Ishikawa (cell line): ENCODE results near the gene ENOX1.

Source experiments
- CEBPB ChIP-seq: IDR thresholded peaks from 2 replicates; pipeline ENCODE4 v1.6.1; 2012
- CREB1 ChIP-seq: IDR thresholded peaks from 2 replicates; pipeline ENCODE4 v1.6.1; 2012; ENCODE audit warnings: low read depth
- EGR1 ChIP-seq: IDR thresholded peaks from 2 replicates; pipeline ENCODE4 v1.6.1; 2012
- EP300 ChIP-seq: IDR thresholded peaks from 2 replicates; pipeline ENCODE4 v1.6.1; 2012; ENCODE audit warnings: borderline replicate concordance
- FOXM1 ChIP-seq: IDR thresholded peaks from 2 replicates; pipeline ENCODE4 v1.6.1; 2012; ENCODE audit warnings: low read depth, borderline replicate concordance
- NFIC ChIP-seq: IDR thresholded peaks from 2 replicates; pipeline ENCODE4 v1.6.1; 2012
- RAD21 ChIP-seq: IDR thresholded peaks from 2 replicates; pipeline ENCODE4 v1.6.1; 2012; ENCODE audit warnings: low read depth
- TAF1 ChIP-seq: IDR thresholded peaks from 2 replicates; pipeline ENCODE4 v1.6.1; 2012; ENCODE audit warnings: low read depth, mild to moderate bottlenecking
- TCF12 ChIP-seq: IDR thresholded peaks from 2 replicates; pipeline ENCODE4 v1.6.1; 2012; ENCODE audit warnings: low read depth
- TEAD4 ChIP-seq: IDR thresholded peaks from 2 replicates; pipeline ENCODE4 v1.6.1; 2012
- YY1 ChIP-seq: IDR thresholded peaks from 2 replicates; pipeline ENCODE4 v1.6.1; 2012; ENCODE audit warnings: low read depth
- ZBTB7A ChIP-seq: IDR thresholded peaks from 2 replicates; pipeline ENCODE4 v1.6.1; 2012; ENCODE audit warnings: low read depth
- TF ChIP-seq, protein P1 (sequence below): IDR thresholded peaks from 2 replicates; pipeline ENCODE4 v1.6.1; 2012
- TF ChIP-seq, protein P2 (sequence below): IDR thresholded peaks from 2 replicates; pipeline ENCODE4 v1.6.1; 2012; ENCODE audit warnings: low read depth, mild to moderate bottlenecking
- TF ChIP-seq, protein P3 (sequence below): IDR thresholded peaks from 2 replicates; pipeline ENCODE4 v1.6.1; 2012

ENOX1 gene

DNA sequence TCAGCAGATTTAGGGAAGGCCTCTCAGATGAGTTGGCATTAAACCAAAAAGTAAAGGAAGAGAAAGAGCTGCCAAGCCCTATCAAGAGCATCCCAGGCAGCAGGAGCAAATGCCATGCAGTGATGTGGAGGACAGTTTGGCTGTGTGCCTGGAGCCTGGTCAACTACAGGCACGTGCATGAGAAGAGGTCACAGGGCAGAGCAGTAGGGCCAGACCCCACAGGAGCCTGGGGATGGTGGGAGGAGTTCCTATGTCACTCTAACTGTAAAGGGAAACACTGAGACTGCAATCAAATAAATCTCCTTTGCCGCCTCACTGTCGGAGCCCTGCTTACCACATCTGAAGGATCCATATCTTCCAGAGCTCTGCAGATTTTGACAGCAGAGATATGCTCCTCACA, 240.5 kb downstream of the ENOX1 start:
- TF ChIP-seq CEBPB (no peak), CREB1 (no peak), YY1 (no peak), RAD21 (no peak), TAF1 (no peak), TCF12 (no peak)
- TF ChIP-seq, protein P1, sequence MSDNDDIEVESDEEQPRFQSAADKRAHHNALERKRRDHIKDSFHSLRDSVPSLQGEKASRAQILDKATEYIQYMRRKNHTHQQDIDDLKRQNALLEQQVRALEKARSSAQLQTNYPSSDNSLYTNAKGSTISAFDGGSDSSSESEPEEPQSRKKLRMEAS, result no peak
- TF ChIP-seq, protein P2, sequence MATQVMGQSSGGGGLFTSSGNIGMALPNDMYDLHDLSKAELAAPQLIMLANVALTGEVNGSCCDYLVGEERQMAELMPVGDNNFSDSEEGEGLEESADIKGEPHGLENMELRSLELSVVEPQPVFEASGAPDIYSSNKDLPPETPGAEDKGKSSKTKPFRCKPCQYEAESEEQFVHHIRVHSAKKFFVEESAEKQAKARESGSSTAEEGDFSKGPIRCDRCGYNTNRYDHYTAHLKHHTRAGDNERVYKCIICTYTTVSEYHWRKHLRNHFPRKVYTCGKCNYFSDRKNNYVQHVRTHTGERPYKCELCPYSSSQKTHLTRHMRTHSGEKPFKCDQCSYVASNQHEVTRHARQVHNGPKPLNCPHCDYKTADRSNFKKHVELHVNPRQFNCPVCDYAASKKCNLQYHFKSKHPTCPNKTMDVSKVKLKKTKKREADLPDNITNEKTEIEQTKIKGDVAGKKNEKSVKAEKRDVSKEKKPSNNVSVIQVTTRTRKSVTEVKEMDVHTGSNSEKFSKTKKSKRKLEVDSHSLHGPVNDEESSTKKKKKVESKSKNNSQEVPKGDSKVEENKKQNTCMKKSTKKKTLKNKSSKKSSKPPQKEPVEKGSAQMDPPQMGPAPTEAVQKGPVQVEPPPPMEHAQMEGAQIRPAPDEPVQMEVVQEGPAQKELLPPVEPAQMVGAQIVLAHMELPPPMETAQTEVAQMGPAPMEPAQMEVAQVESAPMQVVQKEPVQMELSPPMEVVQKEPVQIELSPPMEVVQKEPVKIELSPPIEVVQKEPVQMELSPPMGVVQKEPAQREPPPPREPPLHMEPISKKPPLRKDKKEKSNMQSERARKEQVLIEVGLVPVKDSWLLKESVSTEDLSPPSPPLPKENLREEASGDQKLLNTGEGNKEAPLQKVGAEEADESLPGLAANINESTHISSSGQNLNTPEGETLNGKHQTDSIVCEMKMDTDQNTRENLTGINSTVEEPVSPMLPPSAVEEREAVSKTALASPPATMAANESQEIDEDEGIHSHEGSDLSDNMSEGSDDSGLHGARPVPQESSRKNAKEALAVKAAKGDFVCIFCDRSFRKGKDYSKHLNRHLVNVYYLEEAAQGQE, result no peak

DNA sequence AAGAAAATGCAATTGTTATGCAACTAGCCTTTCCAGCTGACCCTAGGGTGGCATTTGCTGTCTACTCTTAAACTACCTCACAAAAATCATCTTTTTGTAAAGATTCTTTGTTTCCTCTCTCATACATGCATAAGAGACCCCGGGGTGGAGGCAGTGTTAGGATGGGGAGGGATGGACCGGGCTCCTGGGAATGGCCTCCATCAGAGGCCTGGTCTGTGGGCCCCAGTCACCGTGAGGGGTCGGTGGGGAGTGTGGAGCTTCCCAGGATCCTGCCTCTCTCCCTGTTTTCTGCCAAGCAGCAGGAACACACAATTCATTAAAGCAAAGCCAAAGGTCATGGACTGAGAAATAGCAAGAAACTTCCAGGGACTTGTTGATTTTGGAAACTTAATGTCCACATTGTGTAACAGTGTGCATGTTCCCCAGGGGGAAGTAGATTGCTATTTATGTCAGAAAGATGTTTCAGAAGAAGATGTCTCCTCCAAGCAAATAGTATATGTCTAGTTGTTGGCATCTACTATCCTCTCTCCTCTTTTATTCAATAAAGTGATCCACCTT, 241.4 kb downstream of the ENOX1 start:
- TF ChIP-seq RAD21 (no peak), TEAD4 (no peak), EGR1 (no peak), ZBTB7A (no peak), CEBPB (no peak), EP300 (no peak), FOXM1 (no peak), CREB1 (no peak), TAF1 (no peak), YY1 (no peak), TCF12 (no peak)
- TF ChIP-seq, protein P2, result no peak
- TF ChIP-seq, protein P3, sequence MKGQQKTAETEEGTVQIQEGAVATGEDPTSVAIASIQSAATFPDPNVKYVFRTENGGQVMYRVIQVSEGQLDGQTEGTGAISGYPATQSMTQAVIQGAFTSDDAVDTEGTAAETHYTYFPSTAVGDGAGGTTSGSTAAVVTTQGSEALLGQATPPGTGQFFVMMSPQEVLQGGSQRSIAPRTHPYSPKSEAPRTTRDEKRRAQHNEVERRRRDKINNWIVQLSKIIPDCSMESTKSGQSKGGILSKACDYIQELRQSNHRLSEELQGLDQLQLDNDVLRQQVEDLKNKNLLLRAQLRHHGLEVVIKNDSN, result no peak

DNA sequence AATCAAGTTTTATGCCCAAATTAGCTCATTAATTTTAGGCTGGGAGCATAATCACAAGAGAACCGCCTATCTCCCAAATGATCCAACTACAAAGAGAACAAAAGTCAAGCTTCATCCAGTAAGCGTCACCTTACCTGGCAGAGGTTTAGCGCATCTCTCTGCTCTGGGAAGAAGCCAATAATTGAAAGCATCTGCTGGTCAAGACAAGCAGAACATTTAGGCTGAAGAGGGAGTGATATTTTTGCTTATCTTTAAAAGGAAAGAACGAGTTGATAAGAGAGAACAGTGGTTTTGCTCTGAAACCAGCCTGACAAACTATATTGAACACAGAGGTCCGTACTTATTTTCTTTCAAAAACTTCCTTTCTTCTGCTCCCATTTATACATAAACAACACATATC, 242.1 kb downstream of the ENOX1 start:
- TF ChIP-seq, protein P1, result no peak
- no peak for TF ChIP-seq EGR1
- TF ChIP-seq, protein P3, result no peak
- TF ChIP-seq NFIC, result no peak
- no peak for TF ChIP-seq YY1
- no peak for TF ChIP-seq FOXM1
- TF ChIP-seq EP300, result no peak
- TF ChIP-seq TCF12, result no peak
- no peak for TF ChIP-seq ZBTB7A
- TF ChIP-seq, protein P2, result no peak
- no peak for TF ChIP-seq TEAD4
- no peak for TF ChIP-seq CEBPB
- TF ChIP-seq RAD21, result no peak
- no peak for TF ChIP-seq CREB1
- no peak for TF ChIP-seq TAF1

DNA sequence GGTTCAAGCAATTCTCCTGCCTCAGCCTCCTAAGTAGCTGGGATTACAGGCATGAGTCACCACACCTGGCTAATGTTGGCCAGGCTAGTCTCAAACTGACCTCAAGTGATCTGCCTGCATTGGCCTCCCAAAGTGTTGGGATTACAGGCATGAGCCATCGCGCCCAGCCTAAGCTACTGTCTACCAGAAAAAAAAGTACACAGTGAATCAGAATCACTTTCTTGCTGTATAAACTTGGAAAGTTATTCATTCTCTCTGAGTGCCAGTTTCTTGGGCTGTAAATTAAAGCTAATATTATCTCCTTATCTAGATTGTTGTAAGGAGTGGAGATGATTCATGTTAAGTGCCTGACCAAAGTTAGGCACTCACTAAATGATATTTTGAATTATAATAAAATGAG, 242.8 kb downstream of the ENOX1 start:
- TF ChIP-seq, protein P2, result no peak
- TF ChIP-seq TCF12, result no peak
- no peak for TF ChIP-seq CREB1
- no peak for TF ChIP-seq CEBPB
